Activated T-helper 1 cell treated with anti-CD3 and anti-CD28 coated beads, Interleukin-12 subunit alpha, Interleukin-12 subunit beta, Interleukin-2, Interleukin-4 antibody, amounts not matched to agents 30 ng/mL and 10 ng/mL and 1 ng/mL, durations not matched to agents 14 hours and 24 hours and 36 hours (primary cell): ENCODE data around the gene CNNM3. TPM values are rescaled to one million over a fixed set of nuclear protein-coding genes. Genes with fewer than 3 reads are reported as not detected.

Experiments
- DNase-seq: peaks from one replicate; pipeline ENCODE4 v3.0.0; 2021; ENCODE audit warnings: low spot score
- H3K27ac Mint-ChIP-seq: one replicate; pipeline ENCODE4 v1.8.0; 2021; ENCODE audit warnings: mild to moderate bottlenecking, mixed read lengths
- H3K27me3 Mint-ChIP-seq: one replicate; pipeline ENCODE4 v1.8.0; 2022; ENCODE audit warnings: mild to moderate bottlenecking, moderate library complexity, mixed read lengths; ENCODE audit not compliant: insufficient read depth
- H3K36me3 Mint-ChIP-seq: one replicate; pipeline ENCODE4 v1.8.0; 2021; ENCODE audit warnings: low read depth, mixed read lengths
- H3K4me1 Mint-ChIP-seq: one replicate; pipeline ENCODE4 v1.8.0; 2021; ENCODE audit warnings: low read depth, mixed read lengths
- H3K4me3 Mint-ChIP-seq: one replicate; pipeline ENCODE4 v1.8.0; 2021; ENCODE audit warnings: mild to moderate bottlenecking, moderate library complexity, mixed read lengths
- H3K9me3 Mint-ChIP-seq: one replicate; pipeline ENCODE4 v1.8.0; 2021; ENCODE audit warnings: mixed read lengths
- intact Hi-C: fragments of 100-400 bp; cut with micrococcal nuclease; formaldehyde crosslinking; loops from one replicate; pipeline ENCODE4 v1.15.1; 2024
- total RNA-seq: library from RNA; stranded (reverse); gene quantifications from 2 replicates; pipeline ENCODE4 v1.2.3, GENCODE V29; 2022

CNNM3 gene
- total RNA-seq, 1 donor from 2014 or later, result 26.1 TPM

- DNase-seq, result no peak
- Mint-ChIP-seq H3K36me3 (no peaks in the 10 kb centered on the region), H3K9me3 (no peaks in the 10 kb centered on the region), H3K4me1 (peaks cover 14% of the 10 kb centered on the region), H3K27me3 (peaks cover 18% of the 10 kb centered on the region), H3K4me3 (no peak overlapping the region), H3K27ac (no peak overlapping the region)
- intact Hi-C loops, result no loop called here
These were observed 61.0 kb downstream of the CNNM3 start for GRCh38 chr2:96877042-96877451.

DNA sequence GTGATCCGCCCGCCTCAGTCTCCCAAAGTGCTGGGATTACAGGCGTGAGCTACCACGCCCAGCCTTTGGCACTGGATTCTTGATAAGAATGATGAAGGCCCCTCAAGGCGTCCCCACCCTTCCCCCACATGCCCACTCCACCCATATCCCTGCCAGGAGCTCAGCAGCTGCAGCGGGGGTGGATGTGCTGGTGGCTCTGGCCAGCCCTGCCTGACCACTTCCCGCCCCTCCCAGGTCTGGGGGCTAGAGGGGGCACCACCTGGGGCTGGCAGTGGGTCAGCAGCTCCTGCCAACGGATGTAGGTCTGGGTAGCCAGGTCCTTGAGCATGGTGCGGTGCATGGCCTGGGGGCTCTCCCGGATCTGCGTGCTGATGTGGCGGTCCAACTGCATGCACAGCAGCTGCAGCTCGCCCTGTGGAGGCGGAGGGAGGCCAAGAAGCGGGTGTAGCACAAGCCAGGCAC, 61.6 kb downstream of the CNNM3 start:
- Mint-ChIP-seq H3K36me3 (no peaks in the 10 kb centered on the region), H3K27me3 (peaks cover 12% of the 10 kb centered on the region), H3K4me1 (peaks cover 14% of the 10 kb centered on the region), H3K4me3 (no peak overlapping the region), H3K27ac (no peak overlapping the region), H3K9me3 (no peaks in the 10 kb centered on the region)
- intact Hi-C loops, result no loop called here
- DNase-seq, result no peak

- Mint-ChIP-seq H3K27me3 (peaks cover 7% of the 10 kb centered on the region), H3K36me3 (no peaks in the 10 kb centered on the region), H3K9me3 (no peaks in the 10 kb centered on the region), H3K27ac (no peak overlapping the region), H3K4me1 (peaks cover 12% of the 10 kb centered on the region), H3K4me3 (no peak overlapping the region)
- intact Hi-C loops, result no loop called here
- DNase-seq, result no peak
These were observed 62.1 kb downstream of the CNNM3 start for GRCh38 chr2:96878171-96878570.

- peaks cover 6% of the 10 kb centered on the region for H3K27me3 Mint-ChIP-seq
- DNase-seq, result no peak
- peaks cover 7% of the 10 kb centered on the region for H3K4me1 Mint-ChIP-seq
- H3K27ac Mint-ChIP-seq, result no peak overlapping the region
- intact Hi-C loops, result no loop called here
- no peaks in the 10 kb centered on the region for H3K36me3 Mint-ChIP-seq
- H3K9me3 Mint-ChIP-seq, result no peaks in the 10 kb centered on the region
- no peak overlapping the region for H3K4me3 Mint-ChIP-seq
These were observed 62.9 kb downstream of the CNNM3 start for GRCh38 chr2:96878796-96879544.

DNA sequence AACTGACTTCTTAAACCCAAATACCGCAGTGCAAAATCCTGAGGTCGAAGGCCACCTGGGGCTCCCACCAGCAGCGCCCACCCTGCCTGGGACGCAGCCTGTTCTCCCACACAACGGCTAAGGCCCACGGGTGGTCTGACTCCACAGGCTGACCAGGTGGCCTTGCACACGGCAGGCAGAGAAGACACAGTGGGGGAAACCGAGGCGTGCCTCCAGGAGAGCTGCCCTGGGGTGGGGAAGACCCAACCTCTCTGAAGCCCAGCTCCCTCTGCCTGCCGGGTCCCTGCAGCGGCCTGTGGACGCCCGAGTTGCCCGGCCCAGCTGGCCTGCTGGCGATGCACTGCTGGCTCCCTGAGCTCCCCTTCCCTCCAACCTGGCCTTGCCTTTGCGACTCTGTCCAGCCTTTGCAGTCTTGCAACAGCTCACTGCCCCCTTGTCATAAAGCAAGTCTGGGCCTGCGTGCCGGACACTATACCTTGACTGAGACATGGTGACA, 63.5 kb downstream of the CNNM3 start:
- intact Hi-C loops, result no loop called here
- peaks cover 6% of the 10 kb centered on the region for H3K27me3 Mint-ChIP-seq
- H3K4me3 Mint-ChIP-seq, result no peak overlapping the region
- no peaks in the 10 kb centered on the region for H3K36me3 Mint-ChIP-seq
- H3K4me1 Mint-ChIP-seq, result peaks cover 1% of the 10 kb centered on the region
- H3K27ac Mint-ChIP-seq, result no peak overlapping the region
- DNase-seq, result no peak
- no peaks in the 10 kb centered on the region for H3K9me3 Mint-ChIP-seq

DNA sequence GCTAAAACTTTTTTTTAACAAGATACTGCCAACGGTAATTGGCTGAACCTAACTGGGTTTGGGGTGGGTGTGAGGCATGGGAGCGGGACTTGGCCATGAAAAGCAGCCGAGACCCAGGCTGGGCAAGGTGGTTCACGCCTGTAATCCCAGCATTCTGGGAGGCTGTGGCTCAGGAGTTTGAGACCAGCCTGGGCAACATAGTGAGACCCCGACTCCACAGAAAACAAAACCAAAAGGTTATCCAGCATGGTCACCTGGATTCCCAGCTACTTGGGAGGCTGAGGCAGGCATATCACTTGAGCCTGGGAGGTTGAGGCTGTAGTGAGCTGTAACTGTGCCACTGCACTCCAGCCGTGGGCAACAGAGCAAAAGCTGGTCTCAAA, 64.8 kb downstream of the CNNM3 start:
- Mint-ChIP-seq H3K9me3 (no peaks in the 10 kb centered on the region), H3K36me3 (no peaks in the 10 kb centered on the region), H3K27ac (no peak overlapping the region), H3K4me1 (no peaks in the 10 kb centered on the region), H3K4me3 (no peak overlapping the region), H3K27me3 (peaks cover 6% of the 10 kb centered on the region)
- no peak for DNase-seq
- intact Hi-C loops, result no loop called here

DNA sequence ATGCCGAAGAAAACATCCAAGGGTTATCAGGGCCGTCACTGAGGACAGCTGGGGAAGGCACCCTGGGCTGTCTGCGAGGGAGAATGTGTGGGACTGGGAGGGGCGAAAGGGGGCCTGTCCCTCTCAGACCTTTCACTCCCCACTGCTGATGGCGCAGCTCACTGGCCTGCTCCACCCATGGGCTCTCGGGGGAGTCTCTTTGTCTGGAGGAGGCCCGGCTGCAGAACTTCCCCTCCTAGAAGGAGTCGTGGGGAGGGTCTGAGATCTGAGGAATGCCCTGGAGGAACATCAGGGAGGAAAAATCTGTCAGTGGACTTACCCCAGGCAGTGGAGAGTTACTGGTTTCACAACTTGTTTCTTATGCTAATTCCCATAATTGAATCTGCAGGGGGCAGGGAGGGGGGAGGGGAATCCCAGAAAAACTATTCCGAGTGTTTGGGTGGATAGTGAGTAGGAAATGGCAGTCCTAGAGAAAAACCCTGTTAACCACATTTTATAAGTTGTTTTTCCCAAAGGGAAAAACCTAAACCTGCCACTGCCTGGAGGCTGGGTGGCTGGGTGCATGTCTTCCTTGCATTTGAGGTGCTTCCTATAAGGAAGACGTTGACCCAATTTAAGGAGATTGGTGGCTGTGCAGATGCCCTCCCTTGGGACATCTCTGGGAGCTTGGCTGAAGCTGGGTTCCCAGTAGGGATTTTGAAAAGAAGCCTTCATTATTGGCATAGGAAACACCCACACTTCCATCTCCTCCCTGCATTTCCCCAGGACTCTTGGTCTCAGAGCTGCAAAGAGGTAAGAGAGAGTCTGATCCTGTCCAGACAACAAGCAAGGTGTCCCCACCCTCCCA, 65.5 kb downstream of the CNNM3 start:
- Mint-ChIP-seq H3K27me3 (peaks cover 4% of the 10 kb centered on the region), H3K27ac (no peak overlapping the region), H3K4me1 (no peaks in the 10 kb centered on the region), H3K36me3 (no peaks in the 10 kb centered on the region), H3K4me3 (no peak overlapping the region), H3K9me3 (no peaks in the 10 kb centered on the region)
- intact Hi-C loops, result no loop called here
- no peak for DNase-seq

- intact Hi-C loops, result no loop called here
- H3K9me3 Mint-ChIP-seq, result no peaks in the 10 kb centered on the region
- H3K36me3 Mint-ChIP-seq, result no peaks in the 10 kb centered on the region
- H3K27ac Mint-ChIP-seq, result no peak overlapping the region
- no peak for DNase-seq
- no peak overlapping the region for H3K4me3 Mint-ChIP-seq
- peaks cover 2% of the 10 kb centered on the region for H3K27me3 Mint-ChIP-seq
- H3K4me1 Mint-ChIP-seq, result no peaks in the 10 kb centered on the region
These were observed 66.2 kb downstream of the CNNM3 start for GRCh38 chr2:96882230-96882629.

DNA sequence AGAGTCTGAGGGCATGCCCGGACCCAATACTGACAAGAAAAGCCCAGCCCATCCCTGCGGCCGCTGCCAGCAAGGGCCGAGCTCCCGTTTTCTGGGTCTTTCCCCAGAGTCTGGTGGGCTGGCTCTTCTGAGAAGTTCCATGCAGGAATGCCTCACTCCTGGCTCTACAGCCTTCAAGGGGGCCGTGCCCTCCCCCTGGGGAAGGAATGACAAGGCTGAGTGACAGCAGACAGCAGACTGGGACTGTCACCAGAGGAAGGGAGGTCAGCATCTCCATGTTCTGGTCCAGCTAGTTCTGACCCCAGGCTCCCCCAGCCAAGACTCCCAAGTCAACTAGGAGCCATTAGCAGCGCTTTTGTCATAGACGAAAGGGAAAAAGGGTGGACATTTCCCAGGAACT, 66.8 kb downstream of the CNNM3 start:
- H3K4me3 Mint-ChIP-seq, result no peak overlapping the region
- intact Hi-C loops, result no loop called here
- H3K9me3 Mint-ChIP-seq, result no peaks in the 10 kb centered on the region
- H3K27me3 Mint-ChIP-seq, result peaks cover 2% of the 10 kb centered on the region
- H3K27ac Mint-ChIP-seq, result no peak overlapping the region
- DNase-seq, result no peak
- no peaks in the 10 kb centered on the region for H3K36me3 Mint-ChIP-seq
- no peaks in the 10 kb centered on the region for H3K4me1 Mint-ChIP-seq

DNA sequence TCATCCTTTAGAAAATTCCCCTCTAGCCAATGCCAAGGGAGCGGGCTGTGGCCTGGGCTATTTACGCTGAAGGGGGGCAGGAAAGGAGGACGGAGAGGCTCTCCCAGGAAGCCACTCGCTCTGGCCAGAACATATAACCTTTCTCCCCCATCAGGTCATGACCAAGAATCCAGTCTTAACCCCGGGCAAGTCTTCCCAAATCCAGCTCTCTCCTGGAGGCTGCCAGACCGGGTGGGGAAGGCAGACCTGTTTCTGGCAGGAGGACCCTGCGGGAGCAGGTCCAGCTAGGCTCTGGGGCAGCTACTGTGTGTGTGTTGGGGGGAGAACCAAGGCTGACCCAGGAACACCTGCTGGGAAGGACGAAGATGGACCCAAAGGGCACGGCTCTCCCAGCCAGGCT, 67.2 kb downstream of the CNNM3 start:
- Mint-ChIP-seq H3K4me3 (no peak overlapping the region), H3K4me1 (peaks cover 3% of the 10 kb centered on the region), H3K27ac (no peak overlapping the region), H3K27me3 (peaks cover 2% of the 10 kb centered on the region), H3K36me3 (no peaks in the 10 kb centered on the region), H3K9me3 (no peaks in the 10 kb centered on the region)
- intact Hi-C loops, result no loop called here
- DNase-seq, result no peak

Other genes with a start within 250 kb of the CNNM3 start
- gene KANSL3, start 178.0 kb upstream of the CNNM3 start, total RNA-seq, result 51.8 and 55.0 TPM in 2 replicates
- not detected in 2 replicates for gene FER1L5, start 173.5 kb upstream of the CNNM3 start, total RNA-seq
- gene LMAN2L, start 76.2 kb upstream of the CNNM3 start, total RNA-seq, result 5.6 and 6.0 TPM in 2 replicates
- 9.9 and 11.1 TPM in 2 replicates for gene CNNM4, start 55.4 kb upstream of the CNNM3 start, total RNA-seq
- 8.2 and 8.8 TPM in 2 replicates for gene ANKRD23, start 27.8 kb downstream of the CNNM3 start, total RNA-seq
- 40.8 and 41.1 TPM in 2 replicates for gene ANKRD39, start 41.7 kb downstream of the CNNM3 start, total RNA-seq
- gene SEMA4C, start 53.8 kb downstream of the CNNM3 start, total RNA-seq, result 18.7 and 20.6 TPM in 2 replicates
- not detected in 2 replicates for gene FAM178B, start 170.3 kb downstream of the CNNM3 start, total RNA-seq